ENCODE measurements around the gene FARSA.
A peak's percentile ranks its signal among the peaks of the same experiment; 100 is the strongest.
"Not testable (repeated sequence)": the region's sequence is repeated elsewhere in the genome, so short reads cannot be mapped to it uniquely, and the experiment has no call there.

FARSA gene

GRCh38 chr19:12896460-12896859, 37.1 kb downstream of the FARSA start:
- no peak for FAIRE-seq
- DNase-seq (ENCODE audit: extremely low spot score, insufficient read length, low read depth): no peak

- FAIRE-seq: no peak
- no peak for DNase-seq (ENCODE audit: extremely low spot score, insufficient read length, low read depth)
Measured at GRCh38 chr19:12893582-12893981, 39.9 kb downstream of the FARSA start.

- DNase-seq (ENCODE audit: extremely low spot score, insufficient read length, low read depth) (no peak), FAIRE-seq (no peak)
Measured at GRCh38 chr19:12891553-12892021, 41.9 kb downstream of the FARSA start.

GRCh38 chr19:12890787-12891552, 42.5 kb downstream of the FARSA start, which contains the start of gene GCDH:
GCDH (plus strand) TSS chr19:12891160; CDS start chr19:12891305, 145 bp downstream.
- FAIRE-seq: peak; percentile 99
- peak; percentile 85 for DNase-seq (ENCODE audit: extremely low spot score, insufficient read length, low read depth)

GRCh38 chr19:12890299-12890786, 43.2 kb downstream of the FARSA start:
- not testable (repeated sequence) for FAIRE-seq

GRCh38 chr19:12888006-12888603, 45.4 kb downstream of the FARSA start:
- DNase-seq (ENCODE audit: extremely low spot score, insufficient read length, low read depth): no peak

More at GRCh38 chr19:12890299-12890786, 43.2 kb downstream of the FARSA start:
- not testable (repeated sequence) for DNase-seq (ENCODE audit: extremely low spot score, insufficient read length, low read depth)

GRCh38 chr19:12886969-12887747, 46.4 kb downstream of the FARSA start, which contains the start of gene KLF1:
KLF1 (minus strand) TSS chr19:12887201; CDS start chr19:12887140, 61 bp downstream.
- no peak for FAIRE-seq

More at GRCh38 chr19:12888006-12888603, 45.4 kb downstream of the FARSA start:
- no peak for FAIRE-seq

GRCh38 chr19:12886651-12886968, 46.9 kb downstream of the FARSA start:
- DNase-seq (ENCODE audit: extremely low spot score, insufficient read length, low read depth) (no peak), FAIRE-seq (no peak)

More at GRCh38 chr19:12886969-12887747, 46.4 kb downstream of the FARSA start, which contains the start of gene KLF1:
- no peak for DNase-seq (ENCODE audit: extremely low spot score, insufficient read length, low read depth)

GRCh38 chr19:12885749-12886650, 47.5 kb downstream of the FARSA start:
- DNase-seq (ENCODE audit: extremely low spot score, insufficient read length, low read depth): no peak

GRCh38 chr19:12884926-12885748, 48.4 kb downstream of the FARSA start:
- peak; percentile 69 for FAIRE-seq
- DNase-seq (ENCODE audit: extremely low spot score, insufficient read length, low read depth): peak; percentile 65

More at GRCh38 chr19:12885749-12886650, 47.5 kb downstream of the FARSA start:
- FAIRE-seq: no peak

- no peak for FAIRE-seq
- no peak for DNase-seq (ENCODE audit: extremely low spot score, insufficient read length, low read depth)
Measured at GRCh38 chr19:12884627-12884925, 48.9 kb downstream of the FARSA start.

- FAIRE-seq: no peak
- DNase-seq (ENCODE audit: extremely low spot score, insufficient read length, low read depth): no peak
Measured at GRCh38 chr19:12884202-12884601, 49.3 kb downstream of the FARSA start.

- no peak for DNase-seq (ENCODE audit: extremely low spot score, insufficient read length, low read depth)
- FAIRE-seq: no peak
Measured at GRCh38 chr19:12882589-12882988, 50.9 kb downstream of the FARSA start.

- DNase-seq (ENCODE audit: extremely low spot score, insufficient read length, low read depth): peak; percentile 98
- FAIRE-seq: peak; percentile 99
Measured at GRCh38 chr19:12881172-12881808, 52.2 kb downstream of the FARSA start, which contains the start of gene DNASE2. DNASE2 (minus strand) TSS chr19:12881449; CDS start chr19:12881375, 74 bp downstream.

- FAIRE-seq (no peak), DNase-seq (ENCODE audit: extremely low spot score, insufficient read length, low read depth) (no peak)
Measured at GRCh38 chr19:12880551-12881171, 52.9 kb downstream of the FARSA start.

GRCh38 chr19:12875086-12875485, 58.4 kb downstream of the FARSA start:
- DNase-seq (ENCODE audit: extremely low spot score, insufficient read length, low read depth) (no peak), FAIRE-seq (no peak)

GRCh38 chr19:12873891-12874745, 59.4 kb downstream of the FARSA start:
- FAIRE-seq: no peak

More at GRCh38 chr19:12873891-12874745, 59.4 kb downstream of the FARSA start:
- DNase-seq (ENCODE audit: extremely low spot score, insufficient read length, low read depth): no peak
